Measurements from ENCODE around the gene CARD16.

- no peak for TF ChIP-seq CTCF (conservative IDR thresholded peaks at IDR 0.05; ENCODE audit: low read length)
- no peak for TF ChIP-seq EZH2phosphoT487 (IDR thresholded peaks at IDR 0.05; ENCODE audit: borderline replicate concordance)
These were observed 651 bp upstream of the CARD16 start for GRCh38 chr11:105045676-105046296.
